ENCODE measurements around the gene ACMSD.

Gene ACMSD

DNA sequence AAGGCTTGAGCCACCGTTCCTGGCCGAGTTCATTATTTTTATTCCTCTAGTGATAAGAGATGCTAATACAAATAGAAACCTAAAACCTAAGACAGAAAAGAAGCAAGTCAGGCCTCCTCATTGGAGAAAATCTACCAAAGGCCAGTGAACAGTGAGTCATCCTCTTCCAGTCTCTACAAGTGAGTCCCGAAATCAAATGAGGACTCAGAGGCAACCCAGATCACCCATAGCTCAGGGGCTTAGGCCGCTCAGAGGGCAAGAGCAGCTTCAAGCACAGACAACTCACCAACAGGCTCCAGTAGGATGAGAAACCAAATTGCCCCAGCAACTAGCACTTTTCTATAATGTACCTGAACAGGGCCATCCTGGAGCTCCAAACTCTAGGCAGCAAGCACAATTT is 42.7 kb upstream of the ACMSD start:
- Histone ChIP-seq H4K12ac (ENCODE audit: low read depth, low read length) (no peak overlapping the region), H3K27ac (ENCODE audit: low read depth, low read length) (no peak overlapping the region), H3K23ac (ENCODE audit: low read length) (no peak overlapping the region), H2BK5ac (ENCODE audit: low read depth, low read length, poor library complexity) (no peak overlapping the region), H3K14ac (ENCODE audit: low read length) (no peak overlapping the region), H2BK12ac (ENCODE audit: low read length) (no peak overlapping the region), H3K4ac (ENCODE audit: low read depth, low read length) (no peak overlapping the region), H3K9me3 (ENCODE audit: insufficient read depth, low read depth, low read length) (no peaks in the 10 kb centered on the region), H3K4me2 (ENCODE audit: low read length) (no peak overlapping the region), H3K36me3 (ENCODE audit: control insufficient read depth in 1 of 2, insufficient read depth in 2 of 2, low read length in 2 of 2) (no peaks in the 10 kb centered on the region), H3K79me1 (ENCODE audit: low read length) (no peaks in the 10 kb centered on the region), H4K8ac (ENCODE audit: low read depth, low read length) (no peak overlapping the region), H3K4me1 (ENCODE audit: control insufficient read depth in 1 of 2, insufficient read depth in 2 of 2, low read length in 2 of 2) (no peaks in the 10 kb centered on the region), H2AK5ac (ENCODE audit: low read length) (no peak overlapping the region), H4K91ac (ENCODE audit: low read depth, low read length) (no peak overlapping the region), H2BK120ac (ENCODE audit: insufficient read depth, low read length, poor library complexity) (no peak overlapping the region), H3K9ac (ENCODE audit: low read length) (no peak overlapping the region), H3K27me3 (ENCODE audit: insufficient read depth, low read length) (no peaks in the 10 kb centered on the region), H3K18ac (ENCODE audit: low read length) (no peak overlapping the region), H2AFZ (ENCODE audit: insufficient read depth, low read length, poor library complexity) (no peak overlapping the region), H3K4me3 (ENCODE audit: low read depth, low read length) (no peak overlapping the region), H3K79me2 (ENCODE audit: control insufficient read depth, insufficient read depth, low read length, poor library complexity) (no peaks in the 10 kb centered on the region)
- DNase-seq, result no peak
- WGBS (ENCODE audit: extremely low coverage, insufficient coverage, insufficient read length), result no CpG with 5 or more reads among the region's 4 CpGs

GRCh38 chr2:134796373-134796772 is 42.0 kb upstream of the ACMSD start:
- Histone ChIP-seq H3K27ac (ENCODE audit: low read depth, low read length) (no peak overlapping the region), H3K36me3 (ENCODE audit: control insufficient read depth in 1 of 2, insufficient read depth in 2 of 2, low read length in 2 of 2) (no peaks in the 10 kb centered on the region), H3K79me1 (ENCODE audit: low read length) (no peaks in the 10 kb centered on the region), H3K4me3 (ENCODE audit: low read depth, low read length) (no peak overlapping the region), H3K9me3 (ENCODE audit: insufficient read depth, low read depth, low read length) (no peaks in the 10 kb centered on the region), H2AK5ac (ENCODE audit: low read length) (no peak overlapping the region), H2BK5ac (ENCODE audit: low read depth, low read length, poor library complexity) (no peak overlapping the region), H3K4ac (ENCODE audit: low read depth, low read length) (no peak overlapping the region), H3K23ac (ENCODE audit: low read length) (peak overlapping the region; percentile 27), H4K91ac (ENCODE audit: low read depth, low read length) (no peak overlapping the region), H2AFZ (ENCODE audit: insufficient read depth, low read length, poor library complexity) (no peak overlapping the region), H3K4me1 (ENCODE audit: control insufficient read depth in 1 of 2, insufficient read depth in 2 of 2, low read length in 2 of 2) (no peaks in the 10 kb centered on the region), H2BK12ac (ENCODE audit: low read length) (no peak overlapping the region), H2BK120ac (ENCODE audit: insufficient read depth, low read length, poor library complexity) (no peak overlapping the region), H3K4me2 (ENCODE audit: low read length) (no peak overlapping the region), H3K27me3 (ENCODE audit: insufficient read depth, low read length) (no peaks in the 10 kb centered on the region), H3K18ac (ENCODE audit: low read length) (no peak overlapping the region), H4K12ac (ENCODE audit: low read depth, low read length) (no peak overlapping the region), H3K9ac (ENCODE audit: low read length) (no peak overlapping the region), H3K14ac (ENCODE audit: low read length) (no peak overlapping the region), H4K8ac (ENCODE audit: low read depth, low read length) (no peak overlapping the region), H3K79me2 (ENCODE audit: control insufficient read depth, insufficient read depth, low read length, poor library complexity) (no peaks in the 10 kb centered on the region)
- WGBS (ENCODE audit: extremely low coverage, insufficient coverage, insufficient read length), result no CpG with 5 or more reads among the region's 2 CpGs
- DNase-seq, result no peak

GRCh38 chr2:134799936-134800335 is 38.5 kb upstream of the ACMSD start:
- Histone ChIP-seq H3K18ac (ENCODE audit: low read length) (no peak overlapping the region), H3K4me2 (ENCODE audit: low read length) (no peak overlapping the region), H3K14ac (ENCODE audit: low read length) (no peak overlapping the region), H2AK5ac (ENCODE audit: low read length) (no peak overlapping the region), H3K79me2 (ENCODE audit: control insufficient read depth, insufficient read depth, low read length, poor library complexity) (no peaks in the 10 kb centered on the region), H2BK5ac (ENCODE audit: low read depth, low read length, poor library complexity) (no peak overlapping the region), H4K91ac (ENCODE audit: low read depth, low read length) (no peak overlapping the region), H4K8ac (ENCODE audit: low read depth, low read length) (no peak overlapping the region), H2BK12ac (ENCODE audit: low read length) (no peak overlapping the region), H3K9ac (ENCODE audit: low read length) (no peak overlapping the region), H2AFZ (ENCODE audit: insufficient read depth, low read length, poor library complexity) (no peak overlapping the region), H3K4me3 (ENCODE audit: low read depth, low read length) (no peak overlapping the region), H3K27me3 (ENCODE audit: insufficient read depth, low read length) (no peaks in the 10 kb centered on the region), H3K4ac (ENCODE audit: low read depth, low read length) (no peak overlapping the region), H4K12ac (ENCODE audit: low read depth, low read length) (no peak overlapping the region), H3K4me1 (ENCODE audit: control insufficient read depth in 1 of 2, insufficient read depth in 2 of 2, low read length in 2 of 2) (no peaks in the 10 kb centered on the region), H3K23ac (ENCODE audit: low read length) (no peak overlapping the region), H3K27ac (ENCODE audit: low read depth, low read length) (no peak overlapping the region), H3K9me3 (ENCODE audit: insufficient read depth, low read depth, low read length) (peaks cover 6% of the 10 kb centered on the region), H3K36me3 (ENCODE audit: control insufficient read depth in 1 of 2, insufficient read depth in 2 of 2, low read length in 2 of 2) (no peaks in the 10 kb centered on the region), H2BK120ac (ENCODE audit: insufficient read depth, low read length, poor library complexity) (no peak overlapping the region), H3K79me1 (ENCODE audit: low read length) (no peaks in the 10 kb centered on the region)
- DNase-seq, result no peak
- WGBS (ENCODE audit: extremely low coverage, insufficient coverage, insufficient read length), result no CpG with 5 or more reads among the region's 3 CpGs

GRCh38 chr2:134800341-134800740 is 38.1 kb upstream of the ACMSD start:
- Histone ChIP-seq H3K4me2 (ENCODE audit: low read length) (no peak overlapping the region), H3K9me3 (ENCODE audit: insufficient read depth, low read depth, low read length) (peaks cover 6% of the 10 kb centered on the region), H3K27me3 (ENCODE audit: insufficient read depth, low read length) (no peaks in the 10 kb centered on the region), H3K14ac (ENCODE audit: low read length) (no peak overlapping the region), H2BK5ac (ENCODE audit: low read depth, low read length, poor library complexity) (no peak overlapping the region), H2AFZ (ENCODE audit: insufficient read depth, low read length, poor library complexity) (no peak overlapping the region), H3K79me2 (ENCODE audit: control insufficient read depth, insufficient read depth, low read length, poor library complexity) (no peaks in the 10 kb centered on the region), H2BK120ac (ENCODE audit: insufficient read depth, low read length, poor library complexity) (no peak overlapping the region), H4K12ac (ENCODE audit: low read depth, low read length) (no peak overlapping the region), H3K18ac (ENCODE audit: low read length) (no peak overlapping the region), H4K8ac (ENCODE audit: low read depth, low read length) (no peak overlapping the region), H3K79me1 (ENCODE audit: low read length) (no peaks in the 10 kb centered on the region), H3K27ac (ENCODE audit: low read depth, low read length) (no peak overlapping the region), H2BK12ac (ENCODE audit: low read length) (no peak overlapping the region), H3K23ac (ENCODE audit: low read length) (no peak overlapping the region), H3K9ac (ENCODE audit: low read length) (no peak overlapping the region), H3K36me3 (ENCODE audit: control insufficient read depth in 1 of 2, insufficient read depth in 2 of 2, low read length in 2 of 2) (no peaks in the 10 kb centered on the region), H3K4me1 (ENCODE audit: control insufficient read depth in 1 of 2, insufficient read depth in 2 of 2, low read length in 2 of 2) (no peaks in the 10 kb centered on the region), H4K91ac (ENCODE audit: low read depth, low read length) (no peak overlapping the region), H3K4me3 (ENCODE audit: low read depth, low read length) (no peak overlapping the region), H2AK5ac (ENCODE audit: low read length) (no peak overlapping the region), H3K4ac (ENCODE audit: low read depth, low read length) (no peak overlapping the region)
- WGBS (ENCODE audit: extremely low coverage, insufficient coverage, insufficient read length), result no CpG with 5 or more reads among the region's 2 CpGs
- no peak for DNase-seq

Data from trophoblast cell (in vitro differentiated cells and primary cell).